DMS79 treated with DMSO at 0.1 percent for 48 hours (cell line): Measurements from ENCODE around the gene HADHA.

ENCODE experiments used
- DNase-seq: peaks from one replicate; lab custom pipeline; 2025; lab: John Stamatoyannopoulos, UW

HADHA gene

GRCh38 chr2:26193578-26194231 lies 50.7 kb downstream of the HADHA start:
- DNase-seq, result no peak

GRCh38 chr2:26191316-26192159 lies 52.9 kb downstream of the HADHA start:
- no peak for DNase-seq

GRCh38 chr2:26190369-26190768 lies 54.1 kb downstream of the HADHA start:
- no peak for DNase-seq

- DNase-seq, result no peak
Observed at GRCh38 chr2:26189751-26190150, 54.7 kb downstream of the HADHA start.

GRCh38 chr2:26189123-26189522 lies 55.3 kb downstream of the HADHA start:
- DNase-seq, result no peak

GRCh38 chr2:26187537-26188104 lies 56.8 kb downstream of the HADHA start:
- DNase-seq, result no peak

- DNase-seq, result no peak
Observed at GRCh38 chr2:26187114-26187513, 57.3 kb downstream of the HADHA start.

GRCh38 chr2:26185954-26186770 lies 58.3 kb downstream of the HADHA start:
- DNase-seq, result no peak

- DNase-seq, result no peak
Observed at GRCh38 chr2:26185304-26185928, 59.0 kb downstream of the HADHA start.

- DNase-seq, result no peak
Observed at GRCh38 chr2:26184555-26185303, 59.7 kb downstream of the HADHA start.

GRCh38 chr2:26184121-26184520 lies 60.3 kb downstream of the HADHA start:
- DNase-seq, result no peak

- DNase-seq, result no peak
Observed at GRCh38 chr2:26182887-26183630, 61.4 kb downstream of the HADHA start.

- no peak for DNase-seq
Observed at GRCh38 chr2:26182441-26182840, 62.0 kb downstream of the HADHA start.

GRCh38 chr2:26179446-26179913 lies 65.0 kb downstream of the HADHA start:
- no peak for DNase-seq

DNA sequence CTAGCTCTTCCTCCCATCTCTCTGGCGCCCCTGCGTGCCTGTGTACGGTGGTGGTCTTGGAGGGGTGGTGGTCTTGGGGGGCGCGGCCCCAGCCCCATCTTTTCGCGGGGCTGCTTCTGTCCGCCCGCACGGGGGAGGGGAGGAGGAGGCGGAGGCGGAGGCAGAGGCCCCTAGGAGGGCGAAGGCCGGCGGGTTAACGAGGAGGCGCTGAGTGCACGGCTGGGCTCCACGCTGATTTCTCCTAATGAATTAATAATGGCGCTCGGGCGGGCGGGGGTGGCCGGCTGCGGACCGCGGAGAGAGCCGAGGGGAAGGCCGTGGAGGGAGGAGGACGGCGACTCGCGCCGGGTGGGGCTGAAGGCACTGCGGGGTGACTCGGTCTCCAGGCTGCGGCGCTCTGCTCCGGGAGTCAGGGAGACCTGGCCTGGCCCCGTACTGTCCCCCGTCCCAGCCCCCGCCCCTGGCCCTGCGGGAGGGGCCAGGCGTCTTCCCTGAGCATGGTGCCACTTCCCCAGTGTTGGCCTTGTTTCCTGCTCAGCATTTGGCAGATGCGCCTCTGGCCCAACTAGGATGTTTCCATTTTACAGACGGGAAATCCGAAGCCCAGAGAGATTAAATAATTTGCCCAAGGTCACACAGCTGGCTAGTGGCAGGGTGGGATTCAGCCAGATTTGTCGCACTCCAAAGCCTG lies 65.5 kb downstream of the HADHA start:
- DNase-seq, result peak; percentile 11

- no peak for DNase-seq
Observed at GRCh38 chr2:26178246-26178645, 66.2 kb downstream of the HADHA start.

DNA sequence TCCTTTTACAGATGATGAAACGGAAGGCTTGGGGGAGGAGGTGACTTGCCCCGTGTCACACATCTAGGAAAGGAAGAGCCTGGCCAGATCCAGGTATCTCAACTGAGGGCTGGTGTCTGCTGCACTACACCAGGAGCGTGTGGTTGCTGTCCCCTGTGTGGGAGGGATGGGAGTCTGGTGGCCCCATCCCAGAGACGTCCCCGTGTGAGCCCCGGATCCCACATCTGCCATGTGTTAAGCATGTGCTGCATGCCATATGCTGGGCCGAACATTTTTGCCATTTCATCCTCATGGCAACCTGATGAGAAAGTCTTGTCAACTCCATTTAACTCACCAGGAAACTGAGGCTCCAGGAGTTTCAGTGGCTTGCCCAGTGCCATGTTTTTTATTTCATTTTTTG lies 67.3 kb downstream of the HADHA start:
- no peak for DNase-seq

DNA sequence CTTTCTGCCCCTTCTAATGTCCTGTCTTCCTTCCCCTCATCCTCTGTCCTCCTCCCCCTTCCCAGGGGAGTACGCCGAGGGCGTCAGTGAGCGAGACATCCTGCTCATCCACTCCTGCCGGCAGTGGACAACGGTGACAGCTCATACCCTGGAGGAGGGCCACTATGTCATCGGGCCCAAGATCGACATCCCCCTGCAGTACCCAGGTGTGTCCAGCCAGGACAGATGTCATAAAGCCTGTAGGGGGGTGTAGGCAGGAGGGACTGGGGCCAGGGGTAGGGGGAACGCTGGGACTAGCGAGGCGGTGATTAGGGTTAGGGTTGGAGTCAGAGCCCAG lies 68.2 kb downstream of the HADHA start:
- no peak for DNase-seq

DNA sequence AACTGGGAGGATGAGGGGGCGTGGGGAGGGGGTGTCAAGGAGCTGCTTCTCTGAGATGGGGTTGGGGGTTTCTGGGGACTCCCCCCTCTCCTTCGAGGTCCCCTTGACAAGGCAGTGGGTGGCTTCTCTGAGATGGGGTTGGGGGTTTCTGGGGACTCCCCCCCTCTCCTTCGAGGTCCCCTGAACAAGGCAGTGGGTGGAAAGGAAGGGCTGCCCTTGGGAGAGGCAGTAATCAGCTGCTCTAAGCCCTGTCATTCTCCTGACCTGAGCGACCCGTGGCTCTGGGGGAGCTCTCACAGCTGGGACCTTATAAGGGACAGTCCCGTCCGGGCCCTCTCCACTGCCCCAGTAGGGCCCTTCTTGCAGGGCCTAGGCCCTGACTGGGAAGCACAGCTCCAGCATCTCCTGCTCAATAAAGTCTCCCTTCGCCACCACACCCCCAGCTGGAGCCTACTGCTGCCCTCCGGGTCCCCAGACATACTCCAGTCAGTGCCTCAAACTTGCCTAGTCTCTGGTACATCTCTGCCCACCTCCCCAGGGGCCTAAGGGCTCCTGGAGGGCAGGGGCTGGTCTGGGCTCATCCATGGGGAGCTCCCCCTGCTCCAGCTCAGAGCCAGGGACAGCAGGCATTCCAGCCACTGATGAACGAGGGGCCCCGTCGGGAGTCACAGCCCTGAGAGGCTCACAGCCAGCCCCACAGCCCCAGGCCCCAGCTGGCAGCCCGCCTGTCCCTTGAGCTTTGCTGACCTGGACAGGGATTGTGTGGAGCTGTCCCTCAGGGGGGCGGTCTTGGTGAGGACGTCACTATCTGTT lies 68.8 kb downstream of the HADHA start:
- no peak for DNase-seq
